Neural cell (in vitro differentiated cells): Measurements from ENCODE around the gene TNPO2. TPM values are rescaled to one million over a fixed set of nuclear protein-coding genes. Genes with fewer than 3 reads are reported as not detected.
A peak's percentile ranks its signal among the peaks of the same experiment; 100 is the strongest.

Source experiments
- H2AFZ ChIP-seq: fragments of 200-600, 300-800 bp; sonication (generic), shearing (Covaris generic); 2 replicates; pipeline ENCODE4 v1.6.0; 2014; ENCODE audit warnings: low read depth, mild to moderate bottlenecking, antibody characterized with exemption, low read length, moderate library complexity
- H3F3A ChIP-seq: fragments of 200-600 bp; shearing (Covaris generic); 2 replicates; pipeline ENCODE4 v1.6.1; 2016; ENCODE audit warnings: mild to moderate bottlenecking, moderate library complexity, mixed read lengths, antibody characterized with exemption, low read length; ENCODE audit not compliant: insufficient read depth, poor library complexity, severe bottlenecking
- H3K27ac ChIP-seq: fragments of 200-600, 300-800 bp; sonication (generic), shearing (Covaris generic); 2 replicates; pipeline ENCODE4 v1.5.1; 2014; ENCODE audit warnings: mild to moderate bottlenecking, low read length, moderate library complexity
- H3K27me3 ChIP-seq: fragments of 300-800, 200-600 bp; sonication (generic), shearing (Covaris generic); 2 replicates; pipeline ENCODE4 v1.6.0; 2014; ENCODE audit warnings: mild to moderate bottlenecking, low read depth, low read length, moderate library complexity; ENCODE audit not compliant: insufficient read depth
- H3K36me3 ChIP-seq: fragments of 300-800, 200-600 bp; sonication (generic), shearing (Covaris generic); 2 replicates; pipeline ENCODE4 v1.5.1; 2014; ENCODE audit warnings: mild to moderate bottlenecking, antibody characterized with exemption, low read length, moderate library complexity; ENCODE audit not compliant: insufficient read depth
- H3K4me2 ChIP-seq: fragments of 300-800, 200-600 bp; sonication (generic), shearing (Covaris generic); 2 replicates; pipeline ENCODE4 v1.6.0; 2014; ENCODE audit warnings: mild to moderate bottlenecking, low read length
- H3K4me3 ChIP-seq: fragments of 300-800, 200-600 bp; sonication (generic), shearing (Covaris generic); 2 replicates; pipeline ENCODE4 v1.5.1; 2014; ENCODE audit warnings: mild to moderate bottlenecking, low read length, moderate library complexity
- H3K79me2 ChIP-seq: fragments of 200-600 bp; shearing (Covaris generic); replicated peaks from 2 replicates; pipeline ENCODE4 v1.6.0; 2014; ENCODE audit warnings: mild to moderate bottlenecking, low read length, moderate library complexity; ENCODE audit not compliant: insufficient read depth
- H3K9ac ChIP-seq: fragments of 300-800, 200-600 bp; sonication (generic), shearing (Covaris generic); 2 replicates; pipeline ENCODE4 v1.6.1; 2016; ENCODE audit warnings: mild to moderate bottlenecking, low read length, mixed read lengths
- H3K9me2 ChIP-seq: fragments of 200-600 bp; shearing (Covaris generic); 2 replicates; pipeline ENCODE4 v1.6.1; 2016; ENCODE audit warnings: mild to moderate bottlenecking, low read length, mixed read lengths; ENCODE audit not compliant: insufficient read depth
- H3K9me3 ChIP-seq: fragments of 200-600, 300-800 bp; sonication (generic), shearing (Covaris generic); 2 replicates; pipeline ENCODE4 v1.6.1; 2016; ENCODE audit warnings: mild to moderate bottlenecking, mixed run types, low read length, moderate library complexity, mixed read lengths
- H4K20me1 ChIP-seq: fragments of 200-600 bp; shearing (Covaris generic); 2 replicates; pipeline ENCODE4 v1.6.1; 2016; ENCODE audit warnings: mild to moderate bottlenecking, mixed run types; ENCODE audit not compliant: insufficient read depth
- EP300 ChIP-seq: fragments of 450-650 bp; conservative IDR thresholded peaks from 2 replicates; pipeline ENCODE4 v1.6.1; 2014; ENCODE audit warnings: antibody characterized with exemption, mild to moderate bottlenecking, moderate library complexity; ENCODE audit not compliant: poor library complexity, severe bottlenecking
- EZH2 ChIP-seq: fragments of 200-600, 300-800 bp; shearing (Covaris generic), sonication (generic); IDR thresholded peaks from 2 replicates; pipeline ENCODE4 v1.6.1; 2014; ENCODE audit warnings: antibody characterized with exemption, low read length, borderline replicate concordance, mild to moderate bottlenecking; ENCODE audit not compliant: insufficient read depth, poor library complexity, severe bottlenecking
- MXI1 ChIP-seq: fragments of 450-650 bp; conservative IDR thresholded peaks from 2 replicates; pipeline ENCODE4 v1.6.1; 2014; ENCODE audit warnings: antibody characterized with exemption, mild to moderate bottlenecking; ENCODE audit not compliant: poor library complexity, severe bottlenecking
- POLR2AphosphoS5 ChIP-seq: IDR thresholded peaks from 2 replicates; pipeline ENCODE4 v1.6.1; 2012
- RAD21 ChIP-seq: fragments of 450-650 bp; conservative IDR thresholded peaks from 2 replicates; pipeline ENCODE4 v1.6.1; 2014; ENCODE audit warnings: antibody characterized with exemption, mild to moderate bottlenecking, moderate library complexity
- SMC3 ChIP-seq: fragments of 450-650 bp; conservative IDR thresholded peaks from 2 replicates; pipeline ENCODE4 v1.6.1; 2014; ENCODE audit warnings: antibody characterized with exemption, mild to moderate bottlenecking, moderate library complexity; ENCODE audit not compliant: poor library complexity
- TAF1 ChIP-seq: IDR thresholded peaks from 2 replicates; pipeline ENCODE4 v1.6.1; 2012; ENCODE audit warnings: low read depth
- polyA plus RNA-seq: library from polyadenylated mRNA; depleted of rRNA; stranded (reverse); fragments of >200 nt; gene quantifications from 2 replicates; pipeline ENCODE4 v1.2.3, GENCODE V29; 2014
- TF ChIP-seq, protein P1 (sequence below): IDR thresholded peaks from 2 replicates; pipeline ENCODE4 v1.6.1; 2012; ENCODE audit warnings: borderline replicate concordance
- TF ChIP-seq, protein P2 (sequence below): fragments of 450-650 bp; IDR thresholded peaks from 2 replicates; pipeline ENCODE4 v1.5.1; 2014; ENCODE audit warnings: antibody characterized with exemption, mild to moderate bottlenecking, moderate library complexity; ENCODE audit not compliant: poor library complexity, severe bottlenecking

The TNPO2 gene
- polyA plus RNA-seq, 1 donor from 2014 or later = 98.6 TPM

DNA sequence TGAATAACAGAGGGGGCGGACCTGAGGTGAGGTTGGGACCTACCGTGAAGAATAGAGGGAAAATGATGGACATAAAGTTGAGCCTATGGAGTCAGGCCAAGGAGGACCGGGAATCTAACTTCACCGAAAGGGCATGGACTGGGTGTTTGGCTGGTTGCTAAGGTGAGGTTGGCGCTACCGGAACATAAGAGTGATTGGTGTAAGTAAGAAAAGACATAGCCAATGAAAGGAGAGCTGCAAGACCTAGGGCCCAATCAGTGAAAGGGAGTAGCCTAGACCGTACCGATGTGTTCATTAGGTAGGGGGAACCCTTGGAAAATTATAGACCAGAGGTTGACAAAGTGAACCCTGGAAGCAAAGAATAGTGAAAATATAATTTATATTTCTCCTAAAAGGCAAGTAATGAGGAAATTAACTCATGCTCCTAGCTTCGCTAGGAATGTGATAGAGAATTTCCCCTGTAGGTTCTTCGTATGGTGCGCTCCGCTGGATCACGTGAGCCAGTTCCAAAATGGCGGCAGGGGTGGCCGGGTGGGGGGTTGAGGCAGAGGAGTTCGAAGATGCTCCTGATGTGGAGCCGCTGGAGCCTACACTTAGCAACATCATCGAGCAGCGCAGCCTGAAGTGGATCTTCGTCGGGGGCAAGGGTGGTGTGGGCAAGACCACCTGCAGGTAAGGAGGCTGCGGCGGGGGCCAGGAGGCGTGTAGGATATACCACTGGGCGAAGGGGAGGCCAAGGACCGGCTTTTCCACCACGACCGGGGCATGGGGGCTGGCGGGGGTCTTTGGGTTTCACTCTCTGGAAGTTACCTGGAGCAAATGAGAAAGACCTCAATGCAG lies 13.5 kb upstream of the TNPO2 start, which contains the start of gene GET3:
GET3 (plus strand) TSS at position 503 of the 840 bp plus-strand sequence; CDS start at position 512, 9 bp downstream.
- H4K20me1 ChIP-seq = no peaks in the 10 kb centered on the region
- H3K36me3 ChIP-seq = no peaks in the 10 kb centered on the region
- peak within 1 kb of the TSS; percentile 78 for H3K4me3 ChIP-seq
- peak within 1 kb of the TSS; percentile 58 for H2AFZ ChIP-seq
- no peaks in the 10 kb centered on the region for H3K9me3 ChIP-seq
- peak within 1 kb of the TSS; percentile 89 for H3K27ac ChIP-seq
- H3K79me2 ChIP-seq = peaks cover 37% of the 10 kb centered on the region
- H3K27me3 ChIP-seq = no peaks in the 10 kb centered on the region
- H3K9ac ChIP-seq = peak within 1 kb of the TSS; percentile 70
- no peaks in the 10 kb centered on the region for H3K9me2 ChIP-seq
- no peaks in the 10 kb centered on the region for H3F3A ChIP-seq
- TF ChIP-seq POLR2AphosphoS5 (peak; percentile 88), EP300 (peak; percentile 68), SMC3 (peak; percentile 31), EZH2 (no peak), RAD21 (peak; percentile 12), MXI1 (peak; percentile 85), TAF1 (peak; percentile 76)
- TF ChIP-seq, protein P1, sequence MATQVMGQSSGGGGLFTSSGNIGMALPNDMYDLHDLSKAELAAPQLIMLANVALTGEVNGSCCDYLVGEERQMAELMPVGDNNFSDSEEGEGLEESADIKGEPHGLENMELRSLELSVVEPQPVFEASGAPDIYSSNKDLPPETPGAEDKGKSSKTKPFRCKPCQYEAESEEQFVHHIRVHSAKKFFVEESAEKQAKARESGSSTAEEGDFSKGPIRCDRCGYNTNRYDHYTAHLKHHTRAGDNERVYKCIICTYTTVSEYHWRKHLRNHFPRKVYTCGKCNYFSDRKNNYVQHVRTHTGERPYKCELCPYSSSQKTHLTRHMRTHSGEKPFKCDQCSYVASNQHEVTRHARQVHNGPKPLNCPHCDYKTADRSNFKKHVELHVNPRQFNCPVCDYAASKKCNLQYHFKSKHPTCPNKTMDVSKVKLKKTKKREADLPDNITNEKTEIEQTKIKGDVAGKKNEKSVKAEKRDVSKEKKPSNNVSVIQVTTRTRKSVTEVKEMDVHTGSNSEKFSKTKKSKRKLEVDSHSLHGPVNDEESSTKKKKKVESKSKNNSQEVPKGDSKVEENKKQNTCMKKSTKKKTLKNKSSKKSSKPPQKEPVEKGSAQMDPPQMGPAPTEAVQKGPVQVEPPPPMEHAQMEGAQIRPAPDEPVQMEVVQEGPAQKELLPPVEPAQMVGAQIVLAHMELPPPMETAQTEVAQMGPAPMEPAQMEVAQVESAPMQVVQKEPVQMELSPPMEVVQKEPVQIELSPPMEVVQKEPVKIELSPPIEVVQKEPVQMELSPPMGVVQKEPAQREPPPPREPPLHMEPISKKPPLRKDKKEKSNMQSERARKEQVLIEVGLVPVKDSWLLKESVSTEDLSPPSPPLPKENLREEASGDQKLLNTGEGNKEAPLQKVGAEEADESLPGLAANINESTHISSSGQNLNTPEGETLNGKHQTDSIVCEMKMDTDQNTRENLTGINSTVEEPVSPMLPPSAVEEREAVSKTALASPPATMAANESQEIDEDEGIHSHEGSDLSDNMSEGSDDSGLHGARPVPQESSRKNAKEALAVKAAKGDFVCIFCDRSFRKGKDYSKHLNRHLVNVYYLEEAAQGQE = peak; percentile 91
- TF ChIP-seq, protein P2, sequence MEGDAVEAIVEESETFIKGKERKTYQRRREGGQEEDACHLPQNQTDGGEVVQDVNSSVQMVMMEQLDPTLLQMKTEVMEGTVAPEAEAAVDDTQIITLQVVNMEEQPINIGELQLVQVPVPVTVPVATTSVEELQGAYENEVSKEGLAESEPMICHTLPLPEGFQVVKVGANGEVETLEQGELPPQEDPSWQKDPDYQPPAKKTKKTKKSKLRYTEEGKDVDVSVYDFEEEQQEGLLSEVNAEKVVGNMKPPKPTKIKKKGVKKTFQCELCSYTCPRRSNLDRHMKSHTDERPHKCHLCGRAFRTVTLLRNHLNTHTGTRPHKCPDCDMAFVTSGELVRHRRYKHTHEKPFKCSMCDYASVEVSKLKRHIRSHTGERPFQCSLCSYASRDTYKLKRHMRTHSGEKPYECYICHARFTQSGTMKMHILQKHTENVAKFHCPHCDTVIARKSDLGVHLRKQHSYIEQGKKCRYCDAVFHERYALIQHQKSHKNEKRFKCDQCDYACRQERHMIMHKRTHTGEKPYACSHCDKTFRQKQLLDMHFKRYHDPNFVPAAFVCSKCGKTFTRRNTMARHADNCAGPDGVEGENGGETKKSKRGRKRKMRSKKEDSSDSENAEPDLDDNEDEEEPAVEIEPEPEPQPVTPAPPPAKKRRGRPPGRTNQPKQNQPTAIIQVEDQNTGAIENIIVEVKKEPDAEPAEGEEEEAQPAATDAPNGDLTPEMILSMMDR = no peak
- peak within 1 kb of the TSS; percentile 70 for H3K4me2 ChIP-seq

DNA sequence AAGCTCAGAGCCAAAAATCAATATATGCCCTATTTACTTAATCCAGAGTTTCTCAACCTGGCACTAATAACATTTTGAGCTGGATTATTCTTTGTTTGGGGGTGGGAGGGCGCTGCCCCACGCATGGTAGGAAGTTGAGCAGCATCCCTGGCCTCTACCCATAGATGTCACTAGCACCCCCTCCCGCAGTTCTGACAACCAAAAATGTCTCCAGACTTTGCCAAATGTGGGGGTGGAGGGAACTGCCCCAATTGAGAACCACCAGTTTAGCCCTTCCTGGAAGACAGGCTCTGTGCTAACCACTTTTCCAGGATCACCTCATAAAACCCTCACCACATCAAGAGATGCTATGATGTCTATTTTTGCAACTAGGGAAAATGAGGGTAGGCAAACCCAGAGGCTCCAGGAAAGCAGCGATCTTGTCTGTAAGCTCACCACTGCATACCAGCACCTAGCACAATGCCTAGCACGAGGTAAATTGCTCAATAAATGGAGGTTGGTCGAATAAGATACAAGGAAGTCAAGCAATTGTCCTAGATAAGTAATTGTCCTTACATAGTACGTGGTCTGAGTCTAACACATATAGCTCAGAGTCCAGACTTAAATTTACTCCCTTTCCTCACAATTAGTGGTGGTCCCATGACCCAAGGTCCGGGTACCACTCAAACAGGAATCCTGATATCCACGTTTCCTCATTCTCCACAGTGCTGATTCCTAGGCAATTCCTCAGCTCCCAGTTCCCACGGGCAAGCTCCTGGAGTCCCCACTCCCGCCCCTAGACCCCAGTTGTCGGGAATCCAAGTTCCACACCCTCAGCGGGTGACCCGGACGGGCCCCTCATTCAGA lies 9.9 kb upstream of the TNPO2 start:
- Histone ChIP-seq H3F3A (no peaks in the 10 kb centered on the region), H3K27ac (peak overlapping the region; percentile 92), H3K79me2 (peaks cover 43% of the 10 kb centered on the region), H3K4me2 (peak overlapping the region; percentile 92), H3K9me3 (no peaks in the 10 kb centered on the region), H3K27me3 (no peaks in the 10 kb centered on the region), H3K4me3 (peak overlapping the region; percentile 97), H3K36me3 (no peaks in the 10 kb centered on the region), H3K9me2 (no peaks in the 10 kb centered on the region), H4K20me1 (no peaks in the 10 kb centered on the region), H3K9ac (peak overlapping the region; percentile 97), H2AFZ (peak overlapping the region; percentile 85)
- TF ChIP-seq MXI1 (peak; percentile 23), EP300 (no peak)
- TF ChIP-seq, protein P2 = peak; percentile 59
